GM12864 (cell line): ENCODE results near the gene NEMP1.

Experiments used
- DNase-seq: peaks from one replicate; pipeline ENCODE4 v3.0.0-alpha.2; 2011; ENCODE audit warnings: low read depth
- H3K4me3 ChIP-seq: 2 replicates; pipeline ENCODE4 v1.5.1; 2011; ENCODE audit warnings: mild to moderate bottlenecking, low read depth, low read length, control low read depth
- CTCF ChIP-seq: IDR thresholded peaks from 2 replicates; pipeline ENCODE4 v1.5.1; 2011; ENCODE audit warnings: low read depth, mild to moderate bottlenecking, moderate library complexity, low read length, control low read depth, inconsistent platforms; ENCODE audit errors: missing control alignments

The NEMP1 gene

GRCh38 chr12:57106021-57106708 is 27.6 kb upstream of the NEMP1 start:
- TF ChIP-seq CTCF, result no peak
- H3K4me3 ChIP-seq, result no peak overlapping the region
- DNase-seq, result no peak

DNA sequence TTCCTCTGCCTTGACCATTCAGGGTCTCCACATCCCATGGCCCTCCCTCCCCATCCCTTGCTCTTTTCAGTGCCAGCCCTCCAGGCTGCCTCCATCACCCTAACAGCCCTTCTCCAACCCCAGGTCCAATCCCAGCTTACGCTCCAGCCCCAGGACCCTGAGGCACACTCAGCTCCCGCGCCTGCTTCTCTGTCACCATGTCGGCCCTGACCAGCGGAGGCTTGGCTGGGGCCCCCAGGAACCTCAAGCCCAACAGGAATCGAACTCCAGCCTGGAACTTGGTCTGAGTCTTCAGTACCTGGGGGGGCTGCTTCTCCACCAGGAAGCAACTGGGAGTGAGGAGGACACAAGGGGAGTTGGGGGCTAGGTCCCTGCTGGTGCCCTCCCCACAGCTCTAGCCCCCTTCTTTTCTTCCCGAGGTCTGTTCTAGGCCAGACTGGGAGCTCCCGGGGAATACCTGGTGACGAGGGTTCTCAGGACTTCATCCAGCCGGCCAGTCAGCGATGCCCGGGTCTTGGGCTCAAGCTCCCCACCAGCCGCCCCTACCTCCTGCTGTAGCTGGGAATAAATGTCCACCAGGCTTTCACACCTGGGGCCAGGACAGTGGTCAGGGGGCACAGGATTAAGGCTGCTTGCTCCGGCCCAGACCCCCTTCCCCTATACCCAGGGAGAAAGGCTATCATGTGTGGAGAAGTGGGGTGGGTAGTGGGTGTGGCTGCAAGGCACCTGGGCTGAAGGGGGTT is 26.6 kb upstream of the NEMP1 start:
- no peak for DNase-seq
- TF ChIP-seq CTCF, result no peak
- no peak overlapping the region for H3K4me3 ChIP-seq

DNA sequence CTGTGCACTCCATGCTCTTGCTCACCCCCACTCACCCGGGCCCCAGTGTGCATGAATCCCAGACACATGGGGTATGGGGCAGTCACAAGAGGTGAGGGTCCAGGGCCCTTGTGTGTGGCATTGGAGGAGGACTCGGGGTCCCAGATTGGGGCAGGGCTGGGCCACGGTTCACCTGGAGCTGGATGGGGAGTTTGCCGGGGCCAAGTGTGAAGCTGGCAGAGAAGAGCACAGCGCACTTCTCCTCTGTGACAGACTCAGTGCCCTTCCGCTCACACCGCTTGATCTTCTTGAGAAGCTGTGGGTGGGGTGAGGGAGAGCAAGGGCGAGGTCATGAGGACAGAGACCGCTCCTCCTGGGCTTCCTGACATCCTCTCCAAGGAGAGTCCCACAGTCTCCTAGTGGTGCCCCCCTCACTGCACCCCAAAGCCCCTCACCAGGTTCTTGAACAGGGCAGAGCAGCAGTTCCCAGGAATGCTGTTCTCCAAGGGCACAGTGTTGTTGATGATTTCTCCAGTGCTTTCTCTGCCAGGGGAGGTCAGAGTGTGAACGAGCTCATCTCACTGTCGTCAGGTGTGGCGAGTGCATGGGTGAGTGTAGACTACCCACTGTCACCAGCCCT is 25.8 kb upstream of the NEMP1 start:
- H3K4me3 ChIP-seq, result no peak overlapping the region
- DNase-seq, result no peak
- TF ChIP-seq CTCF, result no peak

- no peak for TF ChIP-seq CTCF
- no peak for DNase-seq
- no peak overlapping the region for H3K4me3 ChIP-seq
Observed at GRCh38 chr12:57103856-57104255, 25.3 kb upstream of the NEMP1 start.

DNA sequence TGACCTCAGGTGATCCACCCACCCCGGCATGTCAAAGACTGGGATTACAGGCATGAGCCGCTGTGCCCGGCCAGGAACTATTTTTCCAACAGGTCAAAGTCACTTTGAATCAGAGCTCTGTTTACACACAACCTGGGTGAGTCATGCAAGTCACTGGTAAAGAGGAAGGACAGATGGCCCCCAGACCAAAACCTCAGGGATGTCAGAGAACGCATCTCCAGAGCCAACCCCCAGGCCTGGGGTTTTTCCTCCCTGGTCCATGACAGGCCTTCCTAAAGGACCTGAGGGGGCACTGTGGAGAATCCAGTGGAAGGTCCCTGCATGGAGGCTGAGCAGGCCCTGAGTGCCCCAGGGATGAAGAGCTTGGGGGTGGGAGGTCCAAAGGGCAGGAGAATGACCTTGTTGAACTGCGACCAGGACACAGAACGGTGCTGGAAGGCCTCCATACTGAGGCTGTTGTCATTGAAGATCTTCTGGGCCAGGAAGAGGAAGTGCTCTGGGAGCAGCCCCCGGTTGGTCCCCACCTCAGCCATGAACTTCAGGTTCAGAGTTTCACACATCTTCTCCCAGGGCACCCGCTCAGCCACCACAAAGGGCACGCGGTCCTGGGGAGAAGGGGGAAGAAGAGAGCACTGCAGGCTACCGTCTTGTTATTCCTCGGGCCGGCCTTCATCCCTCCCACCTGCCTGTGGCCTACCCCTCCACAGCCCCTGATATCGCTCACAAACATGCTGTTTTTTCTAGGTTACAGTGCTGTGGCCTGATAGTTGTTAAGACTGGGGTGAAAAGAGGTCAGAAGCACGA is 23.5 kb upstream of the NEMP1 start:
- TF ChIP-seq CTCF, result no peak
- no peak for DNase-seq
- no peak overlapping the region for H3K4me3 ChIP-seq

DNA sequence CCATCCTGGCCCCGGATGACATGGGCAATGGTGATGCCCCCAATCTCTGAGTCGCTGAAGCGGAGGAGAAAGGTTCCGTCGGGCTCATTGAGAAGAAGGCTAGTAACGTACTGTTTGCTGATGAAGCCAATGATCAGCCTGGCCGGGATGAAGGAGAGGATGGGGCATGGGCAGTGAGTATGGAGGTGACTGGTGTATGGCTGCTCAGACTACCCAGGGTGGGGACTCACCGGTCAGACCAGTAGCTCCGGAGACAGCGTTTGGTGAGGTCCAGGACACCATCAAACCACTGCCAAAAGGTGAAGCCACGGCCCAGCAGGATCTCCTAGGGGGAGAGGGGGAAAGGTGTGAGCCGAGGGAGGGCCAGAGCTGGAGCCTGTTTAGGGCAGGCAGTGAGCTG is 21.2 kb upstream of the NEMP1 start:
- DNase-seq, result no peak
- no peak for TF ChIP-seq CTCF
- no peak overlapping the region for H3K4me3 ChIP-seq
